Neural progenitor cell (in vitro differentiated cells): ENCODE measurements around the gene ATP5IF1.

Experiments
- CTCF ChIP-seq: fragments of 200-600 bp; sonication (generic); IDR thresholded peaks from 2 replicates; pipeline ENCODE4 v1.5.1; 2017; ENCODE audit warnings: antibody characterized with exemption, mild to moderate bottlenecking
- EZH2phosphoT487 ChIP-seq: fragments of 200-600 bp; sonication (generic); IDR thresholded peaks from 2 replicates; pipeline ENCODE4 v1.6.1; 2017; ENCODE audit warnings: antibody characterized with exemption

DNA sequence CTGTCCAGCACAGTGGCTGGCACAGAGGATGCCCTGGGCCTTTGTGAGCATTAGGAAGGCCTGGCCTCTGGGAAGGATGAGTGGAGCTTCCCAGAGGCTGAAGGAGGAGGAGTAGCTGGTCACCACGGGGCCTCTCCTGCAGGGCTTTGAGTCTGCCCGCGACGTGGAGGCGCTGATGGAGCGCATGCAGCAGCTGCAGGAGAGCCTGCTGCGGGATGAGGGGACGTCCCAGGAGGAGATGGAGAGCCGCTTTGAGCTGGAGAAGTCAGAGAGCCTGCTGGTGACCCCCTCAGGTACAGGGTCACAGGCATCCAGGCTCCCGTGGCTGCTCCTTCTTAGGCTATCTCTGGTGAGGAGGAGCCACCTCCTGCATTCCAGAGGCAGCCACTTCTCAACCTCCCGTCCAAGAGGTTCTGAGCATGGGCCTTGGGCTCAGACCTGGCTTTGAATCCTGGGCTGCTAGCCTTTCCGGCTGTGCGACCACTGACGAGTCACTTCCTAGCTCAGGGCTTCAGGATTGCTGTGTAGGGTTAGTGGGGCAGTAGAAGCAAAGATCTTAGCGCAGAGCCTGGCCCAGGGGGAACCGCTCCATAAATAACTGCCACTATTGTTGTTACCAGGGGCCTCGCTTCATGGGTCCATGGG lies 37.4 kb downstream of the ATP5IF1 start:
- TF ChIP-seq CTCF = no peak
- no peak for TF ChIP-seq EZH2phosphoT487
